ENCODE results near the gene CD52.

DNA sequence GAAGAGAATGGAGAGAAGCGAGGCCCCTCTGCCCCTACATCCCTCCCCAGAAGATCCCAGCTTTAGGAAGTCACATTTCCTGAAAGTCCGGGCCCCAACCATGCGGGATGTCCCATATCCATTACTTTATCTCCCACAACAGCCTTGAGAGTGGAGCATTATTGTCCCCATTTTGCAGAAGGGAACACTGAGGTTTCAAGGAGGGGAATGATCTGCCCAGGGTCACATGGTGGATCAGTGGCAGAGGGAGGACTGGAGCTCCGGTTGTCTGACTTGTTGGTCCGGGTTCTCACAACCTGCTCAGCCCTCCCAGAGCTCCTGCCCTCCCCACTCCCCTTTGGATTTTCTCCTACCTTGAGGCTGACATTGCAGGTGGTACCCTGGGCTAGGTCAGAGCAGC, 38.3 kb downstream of the CD52 start:
- TF ChIP-seq CREM (CRISPR knock-in tag; IDR thresholded peaks at IDR 0.05): no peak
- TF ChIP-seq CTCF (IDR thresholded peaks at IDR 0.05): no peak
- no peak for TF ChIP-seq CREB1 (CRISPR knock-in tag; IDR thresholded peaks at IDR 0.05)
- TF ChIP-seq ESRRA (CRISPR knock-in tag; IDR thresholded peaks at IDR 0.05; ENCODE audit: borderline replicate concordance): no peak
- TF ChIP-seq PRRX2 (CRISPR knock-in tag; IDR thresholded peaks at IDR 0.05): no peak
- no peak for TF ChIP-seq FOXJ3 (CRISPR knock-in tag; IDR thresholded peaks at IDR 0.05; ENCODE audit: borderline replicate concordance)
- TF ChIP-seq HMGXB4 (CRISPR knock-in tag; IDR thresholded peaks at IDR 0.05): no peak
- TF ChIP-seq FOXP1 (CRISPR knock-in tag; IDR thresholded peaks at IDR 0.05; ENCODE audit: borderline replicate concordance): no peak
- TF ChIP-seq IRF2 (CRISPR knock-in tag; IDR thresholded peaks at IDR 0.05; ENCODE audit: borderline replicate concordance, low read depth): no peak
- TF ChIP-seq ZNF263 (CRISPR knock-in tag; IDR thresholded peaks at IDR 0.05; ENCODE audit: low read depth): no peak
- TF ChIP-seq ZSCAN18 (CRISPR knock-in tag; IDR thresholded peaks at IDR 0.05): no peak
- no peak for TF ChIP-seq FOXP4 (CRISPR knock-in tag; IDR thresholded peaks at IDR 0.05)

Data from WTC11 (cell line).